ENCODE data around the gene MAML3.
A peak's percentile ranks its signal among the peaks of the same experiment; 100 is the strongest.

MAML3 gene

GRCh38 chr4:140065393-140065792 is 88.6 kb downstream of the MAML3 start:
- Mint-ChIP-seq H3K27me3 (peaks cover 12% of the 10 kb centered on the region), H3K4me1 (peaks cover 68% of the 10 kb centered on the region), H3K27ac (no peak overlapping the region), H3K4me3 (no peak overlapping the region), H3K9me3 (no peaks in the 10 kb centered on the region)
- no peak for DNase-seq
- no peak for ATAC-seq

- DNase-seq (no peak), ATAC-seq (peak; percentile 81)
- no peak overlapping the region for H3K4me3 Mint-ChIP-seq
- H3K9me3 Mint-ChIP-seq: no peaks in the 10 kb centered on the region
- H3K27me3 Mint-ChIP-seq: peaks cover 12% of the 10 kb centered on the region
- H3K4me1 Mint-ChIP-seq: peaks cover 61% of the 10 kb centered on the region
- peak overlapping the region in 1 of 2 donors; percentile 2 for H3K27ac Mint-ChIP-seq
Observed at GRCh38 chr4:140061659-140062289, 92.2 kb downstream of the MAML3 start.

GRCh38 chr4:140061194-140061593 is 92.8 kb downstream of the MAML3 start:
- no peaks in the 10 kb centered on the region for H3K9me3 Mint-ChIP-seq
- H3K27ac Mint-ChIP-seq: no peak overlapping the region
- peak overlapping the region; percentile 63 to 67 for H3K4me3 Mint-ChIP-seq
- H3K27me3 Mint-ChIP-seq: peaks cover 7% of the 10 kb centered on the region
- peaks cover 62% of the 10 kb centered on the region for H3K4me1 Mint-ChIP-seq
- ATAC-seq (peak; percentile 40), DNase-seq (no peak)

- H3K4me1 Mint-ChIP-seq: peaks cover 74% of the 10 kb centered on the region
- H3K27ac Mint-ChIP-seq: no peak overlapping the region
- no peak overlapping the region for H3K4me3 Mint-ChIP-seq
Observed at GRCh38 chr4:140059159-140059558, 94.8 kb downstream of the MAML3 start.

GRCh38 chr4:140057701-140058100 is 96.3 kb downstream of the MAML3 start:
- Mint-ChIP-seq H3K4me1 (peaks cover 79% of the 10 kb centered on the region), H3K4me3 (peak overlapping the region in 1 of 2 donors; percentile 17), H3K27me3 (no peaks in the 10 kb centered on the region), H3K9me3 (no peaks in the 10 kb centered on the region), H3K27ac (no peak overlapping the region)
- no peak for DNase-seq
- no peak for ATAC-seq

More at GRCh38 chr4:140059159-140059558, 94.8 kb downstream of the MAML3 start:
- ATAC-seq (no peak), DNase-seq (no peak)
- no peaks in the 10 kb centered on the region for H3K9me3 Mint-ChIP-seq
- H3K27me3 Mint-ChIP-seq: no peaks in the 10 kb centered on the region

- no peak overlapping the region for H3K27ac Mint-ChIP-seq
- H3K4me3 Mint-ChIP-seq: peak overlapping the region in 1 of 2 donors; percentile 20
- ATAC-seq (no peak), DNase-seq (no peak)
- H3K27me3 Mint-ChIP-seq: no peaks in the 10 kb centered on the region
- H3K4me1 Mint-ChIP-seq: peaks cover 66% of the 10 kb centered on the region
- H3K9me3 Mint-ChIP-seq: no peaks in the 10 kb centered on the region
Observed at GRCh38 chr4:140056015-140056414, 98.0 kb downstream of the MAML3 start.

- no peak for ATAC-seq
- Mint-ChIP-seq H3K27me3 (no peaks in the 10 kb centered on the region), H3K4me3 (peak overlapping the region; percentile 45 to 66), H3K9me3 (no peaks in the 10 kb centered on the region), H3K4me1 (peaks cover 71% of the 10 kb centered on the region), H3K27ac (no peak overlapping the region)
- no peak for DNase-seq
Observed at GRCh38 chr4:140054861-140055260, 99.1 kb downstream of the MAML3 start.

GRCh38 chr4:140053185-140053584 is 100.8 kb downstream of the MAML3 start:
- peaks cover 76% of the 10 kb centered on the region for H3K4me1 Mint-ChIP-seq
- no peak overlapping the region for H3K27ac Mint-ChIP-seq
- no peaks in the 10 kb centered on the region for H3K9me3 Mint-ChIP-seq
- no peaks in the 10 kb centered on the region for H3K27me3 Mint-ChIP-seq
- no peak for DNase-seq
- no peak for ATAC-seq
- H3K4me3 Mint-ChIP-seq: peak overlapping the region in 1 of 2 donors; percentile 66

- Mint-ChIP-seq H3K4me1 (peaks cover 72% of the 10 kb centered on the region), H3K27me3 (no peaks in the 10 kb centered on the region), H3K27ac (no peak overlapping the region), H3K4me3 (no peak overlapping the region), H3K9me3 (no peaks in the 10 kb centered on the region)
- DNase-seq (peak in 1 of 2 donors; percentile 24), ATAC-seq (no peak)
Observed at GRCh38 chr4:140052050-140052449, 101.9 kb downstream of the MAML3 start.

- peak overlapping the region; percentile 89 to 96 for H3K4me3 Mint-ChIP-seq
- H3K27me3 Mint-ChIP-seq: no peaks in the 10 kb centered on the region
- H3K9me3 Mint-ChIP-seq: no peaks in the 10 kb centered on the region
- peak; percentile 75 for ATAC-seq
- peak in 1 of 2 donors; percentile 35 for DNase-seq
- H3K27ac Mint-ChIP-seq: no peak overlapping the region
- H3K4me1 Mint-ChIP-seq: peaks cover 66% of the 10 kb centered on the region
Observed at GRCh38 chr4:140049849-140050637, 103.9 kb downstream of the MAML3 start.

GRCh38 chr4:140049024-140049848 is 104.7 kb downstream of the MAML3 start:
- H3K9me3 Mint-ChIP-seq: no peaks in the 10 kb centered on the region
- ATAC-seq (peak; percentile 93), DNase-seq (peak; percentile 41 to 61)
- H3K4me1 Mint-ChIP-seq: peaks cover 57% of the 10 kb centered on the region
- H3K4me3 Mint-ChIP-seq: peak overlapping the region; percentile 89 to 96
- H3K27ac Mint-ChIP-seq: peak overlapping the region in 1 of 2 donors; percentile 98
- no peaks in the 10 kb centered on the region for H3K27me3 Mint-ChIP-seq

- peak overlapping the region in 1 of 2 donors; percentile 98 for H3K27ac Mint-ChIP-seq
- ATAC-seq (no peak), DNase-seq (no peak)
- no peaks in the 10 kb centered on the region for H3K9me3 Mint-ChIP-seq
- H3K4me3 Mint-ChIP-seq: peak overlapping the region; percentile 89 to 96
- H3K4me1 Mint-ChIP-seq: peaks cover 50% of the 10 kb centered on the region
- no peaks in the 10 kb centered on the region for H3K27me3 Mint-ChIP-seq
Observed at GRCh38 chr4:140048419-140048995, 105.5 kb downstream of the MAML3 start.

- Mint-ChIP-seq H3K4me1 (peaks cover 43% of the 10 kb centered on the region), H3K9me3 (no peaks in the 10 kb centered on the region), H3K27ac (no peak overlapping the region), H3K4me3 (no peak overlapping the region), H3K27me3 (no peaks in the 10 kb centered on the region)
- DNase-seq (no peak), ATAC-seq (no peak)
Observed at GRCh38 chr4:140047786-140048185, 106.2 kb downstream of the MAML3 start.

GRCh38 chr4:140047017-140047640 is 106.9 kb downstream of the MAML3 start:
- Mint-ChIP-seq H3K4me3 (no peak overlapping the region), H3K27me3 (no peaks in the 10 kb centered on the region), H3K27ac (peak overlapping the region in 1 of 2 donors; percentile 27), H3K9me3 (no peaks in the 10 kb centered on the region), H3K4me1 (peaks cover 45% of the 10 kb centered on the region)
- DNase-seq (no peak), ATAC-seq (no peak)

GRCh38 chr4:140046543-140046942 is 107.4 kb downstream of the MAML3 start:
- DNase-seq (no peak), ATAC-seq (no peak)
- Mint-ChIP-seq H3K4me1 (peaks cover 46% of the 10 kb centered on the region), H3K27me3 (no peaks in the 10 kb centered on the region), H3K9me3 (no peaks in the 10 kb centered on the region), H3K4me3 (no peak overlapping the region), H3K27ac (no peak overlapping the region)

Data from stimulated activated naive CD8-positive, alpha-beta T cell treated with anti-CD3 and anti-CD28 coated beads, Interleukin-15, amount 100 ng/mL, for 72 hours (primary cell).